HG03280 (cell line): ENCODE results near the gene TEX29.

Experiments
- ATAC-seq: cut with Tn5 transposase; IDR thresholded peaks from one replicate; pipeline ENCODE4 v1.9.1; 2021; ENCODE audit warnings: mild to moderate bottlenecking, moderate library complexity; ENCODE audit not compliant: unreplicated experiment

Gene TEX29

DNA sequence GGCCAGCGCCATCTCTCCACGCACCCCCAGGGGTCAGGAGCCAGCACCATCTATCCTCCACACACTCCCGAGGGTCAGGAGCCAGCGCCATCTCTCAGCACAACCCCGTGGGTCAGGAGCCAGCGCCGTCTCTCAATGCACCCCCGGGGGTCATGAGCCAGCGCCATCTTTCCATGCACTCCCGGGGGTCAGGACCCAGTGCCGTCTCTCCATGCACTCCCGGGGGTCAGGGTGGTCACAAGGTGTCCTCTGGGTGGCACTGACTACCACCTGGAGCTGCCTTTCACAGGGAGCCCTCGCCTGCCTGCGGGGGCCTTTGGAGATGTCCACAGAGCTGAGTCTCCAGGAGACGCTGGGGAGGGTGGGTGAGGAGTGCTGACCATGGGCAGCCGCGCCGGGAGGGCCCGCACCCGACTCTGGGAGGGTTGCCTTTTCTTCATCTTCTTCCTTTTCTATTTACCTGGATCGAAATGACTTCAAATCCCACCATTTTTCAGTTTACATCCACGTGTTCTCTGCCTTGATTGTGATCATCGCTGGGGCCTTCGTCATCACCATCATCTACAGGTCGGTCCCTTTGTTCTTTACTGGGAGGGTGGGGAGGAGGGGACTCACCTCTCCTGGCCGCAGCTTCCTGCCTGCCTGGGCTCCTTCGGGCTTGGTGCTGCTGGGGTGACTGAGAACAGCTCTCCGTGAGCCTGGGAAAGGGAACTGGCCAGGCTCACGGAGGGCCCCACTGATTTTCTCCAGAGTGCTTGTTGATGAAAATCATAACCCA, 19.1 kb downstream of the TEX29 start:
- ATAC-seq: no peak

DNA sequence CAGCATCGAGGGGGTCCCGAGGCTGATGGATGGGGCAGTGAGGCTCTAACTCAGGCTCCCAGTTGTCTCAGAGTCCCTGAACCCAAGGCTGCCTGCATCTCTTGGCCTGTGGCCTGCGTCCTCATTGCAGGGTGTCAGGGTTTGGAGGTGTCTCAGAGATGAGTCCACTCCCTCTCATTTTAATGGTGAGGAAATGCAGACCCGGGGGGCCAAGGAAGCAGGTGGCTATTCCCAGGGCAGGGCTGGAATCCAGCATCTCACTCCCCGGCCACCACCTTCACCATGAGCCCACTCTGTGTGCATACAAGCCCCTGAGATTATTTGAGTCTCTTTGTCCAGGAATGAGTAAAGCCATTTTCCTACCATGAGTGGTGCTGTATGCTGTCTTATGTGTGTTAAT, 21.4 kb downstream of the TEX29 start:
- ATAC-seq: no peak

DNA sequence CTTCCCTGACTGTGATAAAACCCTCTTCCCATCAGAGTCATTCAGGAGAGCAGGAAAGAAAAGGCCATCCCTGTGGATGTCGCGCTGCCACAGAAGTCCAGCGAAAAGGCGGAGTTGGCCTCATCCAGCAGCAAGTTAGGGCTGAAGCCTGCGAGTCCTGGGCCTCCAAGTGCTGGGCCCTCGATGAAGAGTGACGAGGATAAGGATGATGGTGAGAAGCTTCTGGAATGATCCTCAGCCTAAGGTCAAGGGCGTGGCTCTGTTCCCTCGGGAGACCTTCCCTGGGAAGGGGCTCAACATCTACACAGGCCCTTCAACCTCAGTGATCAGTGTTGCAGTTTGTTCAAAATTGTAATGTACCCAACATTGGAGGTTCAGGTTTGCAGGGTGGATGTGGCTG, 22.3 kb downstream of the TEX29 start:
- no peak for ATAC-seq

DNA sequence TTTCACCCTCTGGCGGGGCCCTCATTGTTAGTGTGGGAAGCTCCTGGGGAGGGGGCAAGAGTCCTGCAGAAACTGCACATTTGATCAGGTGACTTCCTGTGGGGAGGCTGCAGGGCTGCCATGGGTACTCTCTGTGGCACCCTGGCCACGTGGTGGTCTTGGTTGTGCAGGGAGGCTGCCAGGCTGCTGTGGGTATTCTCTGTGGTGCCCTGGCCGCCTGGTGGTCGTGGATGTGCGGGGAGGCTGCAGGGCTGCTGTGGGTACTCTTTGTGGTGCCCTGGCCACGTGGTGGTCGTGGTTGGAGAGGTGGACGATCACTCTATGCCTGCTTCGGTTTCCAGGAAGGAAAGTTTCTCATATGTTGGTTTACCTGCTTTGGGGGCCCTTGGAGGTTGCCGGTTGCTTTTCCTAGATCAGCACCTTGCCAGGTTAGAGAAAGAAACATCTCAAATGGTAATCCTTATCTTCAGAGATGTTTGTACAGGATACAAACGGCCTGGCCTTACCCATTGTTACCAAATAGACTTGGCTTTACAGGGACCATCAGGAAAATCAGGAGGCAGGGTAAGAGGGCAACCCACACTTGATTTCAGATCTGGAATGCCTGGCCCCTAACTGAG, 22.9 kb downstream of the TEX29 start:
- ATAC-seq: no peak

DNA sequence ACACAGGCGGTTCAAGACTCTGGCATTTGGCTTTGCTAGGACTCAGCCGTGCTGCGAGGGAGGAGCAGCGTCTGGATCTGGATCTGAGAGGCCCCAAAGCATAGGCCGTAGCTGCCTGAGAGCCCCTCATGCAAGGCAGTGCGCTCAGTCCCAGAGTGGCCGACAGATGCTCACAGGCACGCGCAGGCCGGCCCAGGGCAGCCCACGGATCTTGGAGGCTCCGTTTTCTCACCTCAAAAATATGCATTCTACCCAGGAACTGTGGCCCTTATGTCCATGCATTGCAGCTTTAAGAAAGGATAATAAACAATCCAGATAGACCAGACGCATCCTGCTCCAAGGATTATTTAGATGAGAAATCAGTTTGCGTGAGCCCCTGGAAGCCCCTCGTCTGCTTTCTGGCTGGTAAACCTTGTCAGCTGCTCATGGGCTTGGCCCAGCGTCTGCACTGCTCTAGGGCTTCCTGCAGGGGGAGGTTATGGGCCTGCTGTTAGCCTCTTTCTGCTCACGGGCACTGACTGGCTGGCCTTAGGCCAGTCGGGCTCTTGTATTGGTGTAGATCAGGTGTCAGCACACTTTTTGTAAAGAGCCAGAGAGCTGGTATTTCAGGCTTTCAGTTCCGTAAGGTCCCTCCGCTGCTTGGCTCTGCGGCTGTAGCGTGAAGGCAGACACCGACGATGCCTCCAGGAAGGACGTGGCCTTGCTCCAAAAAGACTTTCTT, 24.2 kb downstream of the TEX29 start:
- ATAC-seq: no peak

DNA sequence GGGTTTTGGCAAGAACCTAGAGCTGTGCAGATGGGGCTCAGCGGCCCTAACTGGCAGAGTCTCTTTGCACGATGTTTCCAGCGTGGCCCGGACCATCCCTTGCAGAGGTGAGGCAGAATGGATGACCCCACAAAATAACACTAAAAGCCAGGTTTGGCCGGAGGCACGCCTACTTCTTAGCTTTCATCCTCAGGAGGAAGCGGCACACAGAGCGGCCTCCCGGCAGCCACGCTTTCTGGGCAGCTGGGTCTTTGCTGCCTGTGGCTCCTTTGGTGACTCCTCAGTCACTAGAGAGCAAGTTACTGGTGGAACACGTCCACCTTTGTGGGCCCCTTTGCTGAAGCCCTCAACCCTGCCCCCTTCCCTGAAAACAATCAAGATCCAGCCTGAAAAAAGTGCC, 25.2 kb downstream of the TEX29 start:
- no peak for ATAC-seq

DNA sequence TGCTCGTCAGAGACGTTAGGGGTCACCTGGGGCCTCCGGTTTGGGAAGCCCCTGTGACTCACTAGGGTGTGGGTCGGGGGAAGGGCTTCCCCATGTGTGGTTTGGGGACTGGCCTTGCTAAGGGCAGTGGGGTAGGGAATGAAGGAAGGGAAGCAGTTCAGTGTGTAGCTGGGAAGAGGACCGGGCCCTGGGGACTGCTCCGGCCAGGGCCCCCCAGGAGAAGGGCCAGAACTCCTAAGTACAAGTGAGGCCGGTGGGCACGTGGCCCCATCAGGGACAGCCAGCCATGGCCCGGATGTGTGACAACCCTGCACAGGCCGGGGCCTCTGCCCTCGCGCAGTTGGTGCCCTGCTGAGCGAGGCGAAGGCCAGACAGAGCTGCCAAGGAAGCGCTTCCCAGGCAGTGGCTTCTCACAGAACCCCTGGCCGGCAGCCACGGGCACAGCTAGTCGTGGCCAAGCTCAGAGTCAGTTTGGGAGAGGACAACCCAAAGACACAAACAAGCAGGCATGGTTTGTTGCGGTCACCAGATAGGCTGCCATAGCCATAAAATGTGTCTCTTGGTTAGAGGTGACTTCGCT, 25.7 kb downstream of the TEX29 start:
- no peak for ATAC-seq

DNA sequence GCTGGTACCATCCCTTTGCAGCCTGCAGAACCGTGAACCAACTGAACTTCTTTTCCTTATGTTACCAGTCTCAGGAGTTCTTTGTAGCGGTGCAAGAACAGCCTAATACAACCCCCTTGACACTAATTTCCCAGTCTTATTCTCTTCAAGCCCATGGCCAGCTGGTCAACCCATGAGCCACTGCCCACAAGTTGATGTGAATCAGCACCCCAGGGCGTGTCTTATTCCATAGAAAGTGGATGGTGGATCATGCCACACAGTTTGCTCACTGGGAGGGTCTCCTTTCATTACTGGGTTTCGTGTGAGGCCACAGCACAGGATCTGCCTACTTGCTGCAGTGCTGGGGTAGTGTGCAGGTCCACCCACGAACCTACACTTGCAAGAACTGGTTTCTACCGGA, 27.0 kb downstream of the TEX29 start:
- ATAC-seq: no peak

DNA sequence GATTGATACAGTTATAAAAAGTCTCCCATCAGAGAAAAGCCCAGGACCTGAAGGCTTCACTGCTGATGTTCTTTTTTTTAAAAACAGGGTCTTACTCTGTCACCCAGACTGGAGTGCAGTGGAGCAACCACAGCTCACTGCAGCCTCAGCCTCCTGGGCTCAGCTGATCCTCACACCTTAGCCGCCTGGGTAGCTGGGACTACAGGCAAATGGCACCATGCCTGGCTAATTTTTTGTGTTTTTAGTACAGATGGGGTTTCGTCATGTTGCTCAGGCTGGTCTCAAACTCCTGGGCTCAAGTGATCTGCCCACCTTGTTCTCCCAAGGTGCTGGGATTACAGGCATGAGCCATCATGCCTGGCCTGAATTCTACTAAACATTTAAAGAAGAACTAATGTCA, 33.1 kb downstream of the TEX29 start:
- no peak for ATAC-seq

DNA sequence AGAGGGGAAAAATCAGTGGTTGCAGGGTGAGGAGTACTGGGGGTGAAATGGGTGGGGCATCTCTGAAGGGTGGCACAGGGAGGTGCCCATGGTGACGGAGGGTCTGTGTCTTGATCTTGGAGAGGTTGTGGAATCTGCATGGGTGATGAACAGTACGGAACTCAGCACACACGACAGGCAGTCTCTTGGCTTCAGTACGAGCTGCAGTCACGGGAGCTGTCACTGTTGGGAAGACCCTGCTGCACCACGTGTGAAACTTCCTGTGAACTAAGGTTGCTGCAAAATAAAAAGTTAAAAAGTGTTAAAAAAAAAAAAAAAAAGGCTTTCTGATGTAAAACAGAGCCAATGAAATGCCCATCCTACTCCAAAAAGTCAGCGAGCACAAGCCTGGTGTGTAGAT, 34.3 kb downstream of the TEX29 start:
- ATAC-seq: no peak

DNA sequence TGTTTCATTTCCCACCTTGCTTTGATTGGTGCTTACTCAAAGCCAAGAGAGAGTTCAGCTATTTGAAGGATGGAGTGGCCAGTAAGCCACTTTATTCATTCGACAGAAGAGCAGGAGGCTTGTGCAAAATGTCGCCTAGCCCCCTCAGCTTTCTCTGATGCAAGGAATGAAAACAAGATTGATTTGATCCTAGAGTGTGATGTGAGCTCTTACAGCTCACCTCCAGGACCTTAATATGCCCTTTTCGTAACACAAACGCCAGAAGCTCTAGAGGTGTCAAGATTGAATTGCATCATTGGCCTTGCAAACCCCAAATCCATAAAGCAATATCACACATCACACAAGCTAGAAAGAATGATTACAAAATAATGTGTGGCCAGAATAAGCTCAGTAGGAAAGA, 36.4 kb downstream of the TEX29 start:
- no peak for ATAC-seq

DNA sequence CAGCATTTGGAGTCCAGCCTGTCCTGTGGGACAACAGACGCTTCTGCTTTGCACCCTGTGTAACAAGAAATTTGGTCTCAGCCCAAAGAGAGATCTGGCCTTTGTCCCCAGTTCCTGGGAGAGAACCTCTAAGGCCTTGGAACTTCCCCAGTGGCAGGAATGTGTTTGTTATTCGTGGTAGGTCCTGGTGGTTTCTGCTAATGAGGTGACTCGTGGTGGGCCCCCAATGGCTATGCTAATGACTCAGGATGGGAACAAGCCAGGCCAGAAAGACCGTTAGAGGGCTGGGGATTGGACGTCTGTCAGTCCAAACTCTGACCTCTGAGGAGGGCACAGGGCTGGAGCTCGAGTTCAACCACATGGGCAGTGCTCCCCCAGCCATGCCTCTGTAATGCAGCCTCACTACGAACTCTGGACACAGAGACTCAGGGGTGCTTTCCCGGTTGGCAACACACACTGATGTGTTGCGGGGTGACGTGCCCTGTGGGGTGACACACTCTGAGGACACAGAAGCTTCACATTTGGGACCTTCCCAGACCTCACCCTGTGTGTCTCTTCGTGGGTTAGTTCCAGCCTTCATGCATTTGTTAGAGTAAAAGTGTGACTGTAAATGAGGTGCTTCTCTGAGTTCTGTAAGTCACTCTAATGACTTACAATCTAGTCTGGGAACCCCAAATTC, 38.9 kb downstream of the TEX29 start:
- no peak for ATAC-seq

DNA sequence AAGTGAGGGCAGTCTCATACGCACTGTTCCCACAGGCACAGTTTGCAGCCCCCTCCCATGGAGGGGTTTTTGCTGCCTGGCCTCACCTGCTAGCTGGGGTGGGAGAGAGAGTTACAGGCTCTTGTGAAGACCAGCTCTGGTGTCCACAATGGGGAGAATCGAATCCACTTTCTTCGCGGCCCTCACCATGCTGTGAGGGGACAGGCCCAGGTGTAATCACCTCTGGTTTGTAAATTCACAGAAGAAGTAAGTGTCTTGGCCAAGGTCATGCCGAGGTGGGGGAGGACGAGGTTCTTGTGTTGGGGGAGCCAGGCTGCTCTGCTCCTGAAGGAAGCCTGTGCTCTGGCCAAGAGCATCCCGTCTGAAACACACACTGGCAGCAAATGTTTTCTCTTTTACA, 39.5 kb downstream of the TEX29 start:
- no peak for ATAC-seq

DNA sequence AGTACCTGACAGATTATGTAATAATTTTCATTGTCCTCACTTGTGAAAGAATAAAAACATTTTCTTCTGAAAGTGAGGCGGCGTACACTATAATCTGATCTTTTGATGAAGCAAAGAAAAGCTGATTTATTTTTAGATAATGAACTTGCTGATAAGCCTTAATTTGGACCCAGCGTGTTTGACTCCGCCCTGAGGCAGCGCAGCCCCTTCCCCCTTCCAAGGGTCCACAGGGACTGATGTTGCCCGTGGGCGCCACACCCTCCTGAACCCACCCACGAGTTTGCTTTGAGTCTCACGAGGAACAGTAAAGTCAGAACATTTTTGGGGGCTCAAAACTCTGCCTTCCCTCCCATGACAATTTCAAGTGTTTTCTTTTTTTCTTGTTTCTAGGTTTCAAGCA, 40.0 kb downstream of the TEX29 start:
- ATAC-seq: no peak

DNA sequence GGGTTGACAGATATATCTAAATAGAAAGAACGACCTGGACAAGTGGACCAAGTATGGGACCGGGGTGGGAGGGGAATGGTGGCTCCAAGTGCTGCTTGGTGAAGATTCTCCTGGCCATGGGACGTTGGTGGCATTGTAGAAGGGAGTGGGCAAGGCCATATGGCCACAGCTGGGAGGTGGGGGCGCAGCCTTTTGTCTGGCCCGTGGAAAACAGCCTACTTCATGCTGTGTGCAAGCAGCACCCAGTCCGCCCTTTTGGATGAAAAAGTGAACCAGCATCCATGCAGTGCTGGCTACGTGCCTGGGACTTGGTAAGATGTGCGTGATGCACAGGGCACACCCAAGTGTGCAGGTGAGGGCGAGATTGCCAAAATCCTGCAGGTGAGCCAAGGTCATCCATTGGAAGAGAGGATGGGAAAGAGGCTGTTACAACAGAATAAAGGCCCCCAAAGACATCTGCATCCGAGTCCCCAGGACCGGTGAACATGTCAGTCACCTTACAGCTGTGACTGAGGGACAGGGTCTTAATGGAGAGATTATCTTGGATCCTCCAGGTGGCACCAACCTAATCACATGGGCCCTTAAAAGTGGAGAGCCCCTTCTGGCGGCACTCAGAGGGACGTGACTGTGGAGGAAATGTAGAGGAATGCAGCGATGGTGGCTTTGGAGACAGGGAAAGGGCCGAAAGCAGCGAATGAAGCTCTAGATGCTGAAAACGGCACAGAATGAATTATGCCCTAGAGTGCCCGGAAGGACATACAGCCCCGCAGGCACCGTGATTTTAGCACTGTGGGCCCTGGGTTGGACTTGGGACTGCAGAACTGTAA, 40.8 kb downstream of the TEX29 start:
- ATAC-seq: no peak

DNA sequence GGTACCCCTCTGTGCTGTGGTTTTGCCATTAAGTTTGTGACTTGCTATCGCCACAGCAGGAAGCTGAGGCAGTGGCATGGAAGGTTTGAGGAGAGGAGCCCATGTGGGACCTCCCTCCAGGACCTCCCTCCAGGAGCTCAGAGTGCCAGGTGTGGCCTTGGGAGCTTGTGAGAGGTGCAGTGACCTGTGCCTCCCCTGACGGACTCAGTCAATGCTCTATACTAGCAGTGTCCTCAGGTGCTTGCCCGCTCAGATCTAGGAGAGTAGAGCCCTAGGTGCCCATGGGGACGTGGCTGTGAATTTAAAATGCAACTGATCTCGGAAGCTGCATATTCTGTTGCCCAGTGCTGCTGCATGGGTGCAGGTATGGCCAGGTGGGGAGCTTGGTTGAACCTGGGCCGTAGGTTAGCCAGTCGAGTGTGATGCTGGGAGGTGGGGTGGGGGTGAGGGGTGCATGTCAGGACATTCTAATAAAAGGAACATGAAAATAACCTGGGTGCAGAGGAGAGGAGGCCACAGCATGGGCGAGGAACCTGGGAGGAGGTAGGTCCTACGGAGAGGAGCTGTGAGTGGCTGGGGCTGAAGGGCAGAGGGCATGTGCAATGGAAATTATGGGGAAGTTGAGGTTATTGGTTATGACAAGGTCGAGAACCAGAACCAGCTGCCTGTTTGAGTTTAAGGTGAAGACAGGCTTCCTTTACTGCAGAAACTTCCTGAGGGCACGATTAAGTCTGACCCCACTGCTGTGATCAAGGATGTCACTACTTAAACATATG, 41.6 kb downstream of the TEX29 start:
- ATAC-seq: no peak

DNA sequence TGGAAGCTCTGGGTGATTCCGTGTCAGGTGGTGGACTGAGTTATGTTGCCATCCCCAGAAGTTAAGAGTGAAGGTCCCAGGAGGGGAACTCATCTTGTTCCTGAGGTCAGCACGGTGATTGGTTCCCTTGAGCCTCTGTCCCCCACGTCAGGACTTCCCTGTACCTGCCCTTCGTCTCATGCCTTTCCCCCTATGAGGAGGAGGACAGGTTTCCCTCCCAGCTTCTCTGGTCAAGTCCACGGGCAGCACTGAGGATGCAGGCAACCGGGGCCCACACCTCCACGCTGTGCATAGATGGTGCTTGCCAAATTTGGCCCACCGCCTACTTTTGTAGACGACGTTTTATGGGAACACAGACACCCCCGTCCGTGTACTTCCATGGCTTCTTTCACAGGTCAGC, 42.7 kb downstream of the TEX29 start:
- ATAC-seq: no peak

DNA sequence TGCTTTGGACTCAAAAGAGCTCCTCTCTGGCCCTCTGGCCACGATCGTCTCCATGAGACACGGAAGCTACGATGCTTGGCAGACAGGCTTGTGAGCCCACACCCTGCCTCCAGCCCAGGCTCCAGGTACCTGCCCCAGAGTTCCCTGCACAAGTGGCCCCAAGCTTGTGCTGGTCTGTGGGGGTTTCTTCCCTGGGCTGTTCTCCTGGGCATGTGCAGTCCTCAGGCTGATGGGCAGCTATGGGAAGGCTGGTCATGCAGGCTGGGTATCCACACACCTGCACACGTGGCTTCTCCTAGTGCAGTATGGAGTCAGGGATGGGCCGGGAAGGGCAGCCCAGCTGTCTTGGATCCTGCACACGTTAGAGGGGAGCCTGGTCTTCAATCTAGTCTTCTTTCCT, 43.1 kb downstream of the TEX29 start:
- ATAC-seq: no peak

DNA sequence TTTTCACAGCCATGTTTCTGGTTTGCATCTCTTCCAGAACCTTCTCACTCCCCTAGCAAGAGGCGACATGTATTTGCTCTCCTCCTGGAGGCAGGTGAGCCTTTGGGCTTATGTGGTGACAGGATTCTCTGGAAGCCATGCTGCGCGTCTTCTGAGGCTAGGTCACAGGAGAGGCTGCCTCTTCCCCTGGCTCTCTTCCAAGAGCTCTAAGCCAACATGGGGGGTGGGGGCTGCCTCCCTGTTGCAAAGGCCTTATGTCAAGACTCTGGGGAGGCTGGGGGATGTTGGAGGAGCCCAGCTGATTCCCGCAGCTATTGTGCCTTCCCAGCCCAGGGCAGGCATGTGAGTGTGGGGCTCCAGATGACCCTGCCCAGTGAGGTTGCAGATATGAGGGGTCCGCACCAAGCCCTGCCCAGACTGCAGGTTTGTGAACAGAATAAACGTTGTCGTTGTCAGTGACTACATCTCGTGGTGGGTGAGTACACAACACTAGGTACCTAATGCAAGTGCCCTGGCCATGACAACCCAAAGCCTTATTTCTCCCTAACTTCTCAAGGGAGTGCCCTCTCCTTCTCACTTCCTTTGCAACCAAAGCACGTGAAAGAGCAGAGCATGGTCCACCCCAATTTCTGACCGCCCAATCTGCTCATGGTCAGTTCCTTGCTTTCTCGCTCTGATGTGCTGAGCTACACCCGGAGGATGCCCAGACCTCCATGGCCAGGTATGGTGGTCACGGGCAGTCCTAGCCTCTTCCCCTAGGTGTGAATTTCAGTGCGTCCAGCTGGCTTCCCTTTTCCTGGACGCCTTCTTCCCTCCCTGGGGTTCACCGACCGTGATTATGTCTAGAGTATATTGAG, 44.9 kb downstream of the TEX29 start:
- no peak for ATAC-seq
